ENCODE measurements around the gene POFUT1.
"Not testable (repeated sequence)": the region's sequence is repeated elsewhere in the genome, so short reads cannot be mapped to it uniquely, and the experiment has no call there.

Gene POFUT1

DNA sequence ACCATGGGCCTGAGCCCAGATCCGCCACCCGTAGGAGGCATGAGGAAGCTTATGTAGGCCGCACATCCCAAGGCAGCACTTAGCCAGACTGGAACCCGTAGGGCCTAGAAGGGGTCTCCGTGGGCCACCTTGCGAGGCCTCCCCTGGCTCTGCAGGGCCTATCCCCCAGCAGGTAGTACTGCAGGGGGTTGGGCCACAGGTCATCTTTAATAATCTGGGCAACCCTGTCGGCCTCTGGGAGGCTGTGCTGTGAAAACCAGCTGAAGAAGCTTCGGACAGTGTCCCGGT lies 18.6 kb upstream of the POFUT1 start:
- DNase-seq (ENCODE audit: low read depth), result no peak

DNA sequence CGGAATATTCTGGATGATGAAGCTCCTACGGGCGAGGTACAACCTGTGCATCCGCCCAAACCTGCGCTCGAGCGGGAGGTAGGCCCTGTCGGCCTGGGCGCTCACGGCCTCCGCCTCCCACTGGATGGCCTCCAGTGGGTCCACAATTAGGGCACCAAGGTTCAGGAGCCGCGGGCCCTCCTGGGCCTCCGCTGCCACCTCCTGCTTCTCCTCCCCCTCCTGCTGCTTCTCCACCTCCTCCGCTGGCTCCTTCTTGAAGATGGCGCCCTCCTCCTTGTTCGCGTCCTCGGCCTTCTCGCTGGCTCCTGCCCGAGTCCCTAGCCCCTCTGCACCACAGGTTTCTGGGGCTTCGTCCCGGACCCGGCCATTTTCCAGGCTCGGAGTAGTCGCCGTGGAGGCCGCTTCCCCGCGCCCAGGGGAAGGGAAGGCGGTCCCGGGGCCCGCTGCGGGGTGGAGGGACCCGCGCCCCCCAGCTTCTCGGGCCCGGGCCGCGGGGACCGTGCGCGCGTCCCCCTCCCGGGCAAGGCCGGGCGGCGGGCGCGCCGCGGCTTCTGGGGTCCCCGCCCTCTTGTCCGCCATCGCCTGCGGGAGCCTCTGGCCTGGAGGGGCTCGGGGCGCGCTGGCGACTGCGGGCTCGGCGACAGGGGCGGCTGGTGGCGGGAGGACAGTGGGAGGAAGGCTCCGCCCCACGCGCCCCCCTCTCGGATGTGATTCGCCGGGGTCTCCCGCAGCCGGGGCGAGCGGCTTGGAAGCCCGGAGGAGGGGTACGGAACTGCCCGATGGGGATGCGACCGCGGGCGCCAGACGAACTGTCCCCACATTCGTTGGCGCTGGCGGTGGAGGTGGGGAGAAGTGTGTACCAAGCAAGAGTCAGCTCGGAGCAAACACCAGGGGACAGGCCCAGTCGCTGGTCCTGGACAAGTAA lies 17.7 kb upstream of the POFUT1 start:
- DNase-seq (ENCODE audit: low read depth), result no peak

DNA sequence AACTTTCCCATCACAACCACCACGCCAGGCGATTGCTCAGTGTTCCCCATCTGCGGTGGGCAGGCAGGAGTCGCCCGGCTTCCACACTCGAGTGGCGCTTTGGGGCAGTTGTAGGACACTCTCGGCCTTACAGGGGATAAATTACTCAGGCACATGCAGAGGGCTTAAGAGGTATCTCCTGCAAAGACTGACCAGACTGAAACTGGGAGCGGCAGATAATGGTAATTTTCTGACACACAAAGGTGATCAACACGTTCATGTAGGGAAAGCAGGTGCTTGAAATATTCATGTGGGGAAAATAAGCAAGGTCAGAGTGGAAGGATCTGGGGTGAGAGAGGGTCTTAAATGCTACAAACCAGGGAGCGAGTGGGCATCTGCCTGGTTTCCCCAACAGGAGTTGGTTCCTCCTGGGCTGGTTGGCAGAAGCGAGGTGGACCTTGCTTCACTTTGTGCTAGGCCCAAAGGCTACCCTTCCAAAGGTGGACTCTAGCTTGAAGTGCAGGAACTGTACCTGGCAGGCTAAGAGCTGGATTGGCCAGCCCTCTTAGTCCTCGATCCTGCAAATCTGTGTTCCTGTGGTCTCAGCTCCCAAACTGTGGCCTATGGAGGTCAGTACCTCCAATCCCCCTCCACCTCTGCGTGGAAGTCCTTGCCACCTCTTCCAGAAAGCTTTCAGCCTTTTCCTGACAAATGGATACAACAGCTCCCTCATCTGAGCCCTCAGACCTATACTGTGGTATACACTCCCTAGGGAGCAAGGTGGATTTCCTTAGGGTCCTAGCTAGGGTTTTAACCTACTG lies 16.9 kb upstream of the POFUT1 start:
- DNase-seq (ENCODE audit: low read depth), result no peak

DNA sequence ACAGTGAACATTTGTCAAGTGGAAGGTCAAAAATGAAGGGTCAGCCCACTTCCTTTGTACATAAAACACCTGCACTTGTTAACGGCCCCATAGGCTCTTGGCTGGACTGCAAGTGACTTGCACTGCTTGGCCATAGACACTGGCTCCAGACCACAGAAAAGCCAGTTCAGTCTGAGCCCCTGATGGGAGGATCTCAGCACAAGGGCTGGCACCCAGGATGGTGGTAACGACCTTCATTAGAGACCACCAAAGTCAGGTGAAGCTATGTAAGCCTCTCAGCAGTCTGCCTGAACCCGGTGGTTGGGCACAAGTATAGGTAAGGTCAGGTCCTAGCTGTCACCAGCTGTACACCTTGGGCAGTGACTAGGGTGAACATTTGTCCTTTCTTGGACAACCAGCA lies 16.3 kb upstream of the POFUT1 start:
- DNase-seq (ENCODE audit: low read depth), result no peak

DNA sequence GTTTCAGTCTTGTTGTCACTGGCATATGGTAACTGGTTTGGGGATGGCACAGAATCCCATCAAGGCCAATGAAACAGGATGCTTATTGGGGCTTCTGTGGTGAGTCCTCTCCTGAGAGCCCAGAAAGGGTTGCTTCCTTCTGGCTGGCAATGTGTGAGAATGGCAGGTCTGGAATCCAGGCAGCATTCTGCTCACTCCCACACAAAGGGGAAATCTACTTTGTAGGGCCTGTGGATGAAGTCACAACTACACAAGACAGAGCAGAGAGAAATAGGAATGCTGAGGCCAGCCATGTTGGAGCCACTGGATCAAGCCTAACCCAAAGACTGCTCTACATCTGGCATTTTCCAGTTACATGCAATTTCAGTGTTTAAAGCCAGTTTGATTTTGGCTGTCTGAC lies 15.8 kb upstream of the POFUT1 start:
- DNase-seq (ENCODE audit: low read depth), result no peak

DNA sequence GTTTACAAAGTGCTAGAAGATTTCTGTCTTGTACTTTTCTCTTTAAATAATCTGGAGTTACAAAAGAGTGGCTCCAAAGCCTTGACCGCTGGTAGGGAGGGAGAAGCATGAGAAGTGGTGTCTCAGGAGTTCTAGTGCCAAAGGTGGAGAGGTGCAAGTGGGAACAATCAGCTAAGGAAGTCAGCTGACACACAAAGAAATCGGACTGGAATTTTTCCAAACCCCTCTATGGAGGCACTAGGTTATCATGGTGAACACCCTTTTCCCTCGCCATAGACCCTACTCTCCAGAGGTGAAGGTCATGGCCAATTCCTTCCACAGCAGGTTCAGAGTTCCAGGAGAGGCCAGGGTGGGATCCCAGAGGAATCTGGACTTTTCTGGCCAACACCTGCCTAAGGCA lies 15.0 kb upstream of the POFUT1 start:
- DNase-seq (ENCODE audit: low read depth), result no peak

DNA sequence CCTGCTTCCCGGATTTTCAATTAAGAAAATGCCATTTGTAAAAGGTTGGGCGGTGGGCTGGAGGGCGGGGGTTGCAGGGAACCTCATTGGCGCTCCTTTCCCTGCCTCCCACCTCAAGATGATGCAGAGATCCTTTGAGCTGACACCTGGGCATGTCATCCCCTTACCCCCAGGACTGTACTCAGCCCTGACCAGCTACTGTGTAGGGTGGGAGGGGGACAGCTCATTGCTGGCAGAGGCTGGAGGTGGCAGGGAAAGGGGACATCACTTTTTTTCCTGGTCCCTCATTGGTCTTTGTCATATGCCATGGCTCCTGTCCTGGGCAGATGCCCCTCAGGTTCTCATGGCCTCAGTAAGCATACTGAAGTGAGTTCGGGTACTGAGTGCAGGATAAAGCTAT lies 14.3 kb upstream of the POFUT1 start:
- not testable (repeated sequence) for DNase-seq (ENCODE audit: low read depth)

DNA sequence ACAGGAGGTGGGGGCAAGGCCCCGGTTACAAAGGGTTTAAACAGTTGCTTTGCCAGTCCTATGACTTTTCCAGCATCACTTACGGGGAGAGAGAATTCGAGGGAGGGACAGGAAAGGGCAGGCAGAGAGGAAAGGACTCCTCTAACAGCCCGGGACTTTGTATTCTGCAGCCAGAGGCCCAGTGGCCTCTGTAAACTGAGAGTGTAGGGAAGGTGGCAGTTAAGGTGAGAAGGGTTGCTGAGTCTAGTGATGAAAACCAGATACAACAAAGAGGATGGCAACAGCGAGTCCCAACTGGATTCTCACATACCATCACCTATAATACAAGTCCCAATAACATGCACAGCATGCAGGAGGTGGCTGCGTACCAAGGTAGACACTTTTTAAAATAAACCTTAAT lies 13.7 kb upstream of the POFUT1 start:
- no peak for DNase-seq (ENCODE audit: low read depth)

DNA sequence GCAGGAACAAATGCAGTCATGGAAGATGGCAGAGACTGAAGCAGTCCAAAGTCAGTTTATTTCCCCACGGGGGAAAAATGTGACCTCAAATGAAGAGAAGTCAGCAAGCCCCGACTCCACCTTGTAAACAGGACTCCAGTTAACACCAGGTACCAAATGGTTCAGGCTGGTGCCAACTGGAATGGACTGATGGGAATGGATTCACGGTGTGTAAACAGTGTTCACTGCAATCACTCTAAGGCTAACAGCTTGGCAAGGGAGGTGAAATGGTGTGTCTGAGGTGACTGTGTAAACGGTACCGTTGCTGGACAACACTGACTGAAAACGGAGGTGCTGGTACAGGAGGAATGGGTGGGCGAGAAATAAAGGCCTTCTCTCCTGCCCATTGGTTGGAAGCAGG lies 12.1 kb upstream of the POFUT1 start:
- no peak for DNase-seq (ENCODE audit: low read depth)

DNA sequence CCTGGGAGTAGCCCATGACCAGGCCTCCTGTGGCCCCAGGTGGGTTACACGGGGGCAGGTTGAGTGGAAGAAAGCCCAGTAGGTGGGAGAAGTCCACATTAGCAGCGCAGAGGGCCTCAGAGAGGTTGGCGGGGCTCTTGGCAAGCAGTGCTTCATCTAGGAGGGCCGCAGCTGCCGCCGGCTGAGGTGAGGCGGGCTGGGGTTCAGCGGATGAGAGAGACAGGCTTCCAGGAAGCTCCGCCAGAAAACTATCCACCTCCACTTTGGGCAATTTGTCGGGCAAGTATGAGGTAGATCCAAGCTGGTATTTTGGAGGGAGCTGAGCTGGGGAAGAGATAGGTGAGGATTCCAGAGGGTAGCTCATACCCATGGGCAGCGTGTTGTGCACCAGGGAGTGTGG lies 11.1 kb upstream of the POFUT1 start:
- DNase-seq (ENCODE audit: low read depth), result not testable (repeated sequence)

DNA sequence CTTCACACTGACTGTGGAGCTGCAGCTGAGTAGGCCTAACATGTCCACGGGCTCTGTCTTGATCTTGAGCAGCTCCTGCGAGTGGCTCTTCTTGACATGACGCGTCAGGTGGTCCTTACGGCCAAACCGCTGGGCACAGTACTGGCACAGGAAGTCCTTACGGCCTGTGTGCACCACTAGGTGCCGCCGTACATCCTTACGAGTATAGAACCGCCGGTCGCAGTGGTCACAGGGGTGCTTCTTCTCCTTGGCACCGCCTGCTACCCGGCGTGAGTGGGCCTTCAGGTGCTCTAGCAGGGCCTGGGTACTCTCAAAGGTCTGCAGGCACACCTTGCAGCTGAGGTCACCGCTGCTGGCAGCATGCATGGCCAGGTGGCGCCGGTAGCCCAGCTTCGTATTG lies 10.5 kb upstream of the POFUT1 start:
- DNase-seq (ENCODE audit: low read depth), result not testable (repeated sequence)

DNA sequence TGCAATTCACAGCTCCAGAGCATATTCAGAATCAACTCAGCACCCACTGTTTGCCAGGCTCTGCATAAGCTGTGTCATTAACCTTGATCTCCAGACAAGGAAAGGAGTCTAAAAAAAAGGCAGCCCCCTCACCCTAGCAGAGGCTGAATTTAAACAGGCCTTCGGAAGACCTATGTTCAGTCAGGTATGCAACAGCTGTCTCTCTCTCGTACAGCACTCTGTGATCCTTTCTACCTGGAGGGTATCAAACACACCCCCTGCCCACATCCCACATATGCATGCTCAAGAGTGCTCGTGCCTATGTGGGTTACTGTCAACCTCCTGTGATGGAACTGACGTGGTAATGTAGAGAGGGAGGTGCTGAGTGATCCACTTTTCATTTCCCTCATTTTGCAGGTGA lies 8.7 kb upstream of the POFUT1 start:
- DNase-seq (ENCODE audit: low read depth), result no peak

DNA sequence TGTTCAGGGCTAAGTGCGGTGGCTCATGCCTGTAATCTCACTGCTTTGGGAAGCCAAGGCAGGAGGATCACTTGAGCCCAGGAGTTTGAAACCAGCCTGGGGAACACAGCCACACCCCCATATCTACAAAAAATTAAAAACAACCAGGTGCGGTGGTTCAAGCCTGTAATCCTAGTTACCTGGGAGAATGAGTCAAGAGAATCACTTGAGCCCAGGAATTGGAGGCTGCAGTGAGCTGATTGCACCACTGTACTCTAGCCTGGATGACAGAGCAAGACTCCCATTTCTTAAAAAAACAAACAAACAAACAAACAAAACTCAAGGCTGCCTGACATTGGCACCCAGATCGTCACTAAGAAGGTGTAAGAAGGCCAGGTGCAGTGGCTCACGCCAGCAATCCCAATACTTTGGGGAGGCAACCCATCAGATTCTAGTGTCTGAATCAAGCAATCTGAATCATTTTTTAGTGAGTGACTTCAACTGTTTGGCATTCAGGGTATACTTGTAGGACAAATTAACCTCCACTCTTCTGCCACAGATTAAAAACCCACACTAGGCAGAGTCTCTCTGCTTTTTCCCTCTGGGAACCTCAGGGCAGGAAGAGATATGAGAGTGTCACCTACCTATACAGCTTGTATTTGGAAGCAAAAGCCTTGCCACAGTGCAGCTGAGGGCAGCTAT lies 6.2 kb upstream of the POFUT1 start:
- no peak for DNase-seq (ENCODE audit: low read depth)

DNA sequence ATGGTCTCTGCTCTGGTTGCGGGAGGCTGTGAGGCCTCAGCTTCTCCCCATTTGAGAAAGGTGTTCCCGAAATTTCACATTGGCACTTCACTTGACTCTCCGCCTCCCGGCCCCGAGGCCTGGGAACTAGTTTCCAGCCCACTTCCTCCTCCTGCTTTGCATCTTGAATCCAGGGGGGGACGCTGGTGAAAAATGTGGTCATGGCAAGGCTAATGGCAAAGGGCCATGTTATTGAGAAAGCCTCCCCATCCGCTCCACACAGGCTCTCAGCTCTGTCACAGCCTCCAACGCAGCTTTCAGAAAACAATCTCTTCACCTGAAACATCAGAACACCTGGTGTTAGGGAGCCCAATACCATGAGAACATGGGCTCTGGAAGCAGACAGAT lies 5.7 kb upstream of the POFUT1 start:
- DNase-seq (ENCODE audit: low read depth), result no peak

DNA sequence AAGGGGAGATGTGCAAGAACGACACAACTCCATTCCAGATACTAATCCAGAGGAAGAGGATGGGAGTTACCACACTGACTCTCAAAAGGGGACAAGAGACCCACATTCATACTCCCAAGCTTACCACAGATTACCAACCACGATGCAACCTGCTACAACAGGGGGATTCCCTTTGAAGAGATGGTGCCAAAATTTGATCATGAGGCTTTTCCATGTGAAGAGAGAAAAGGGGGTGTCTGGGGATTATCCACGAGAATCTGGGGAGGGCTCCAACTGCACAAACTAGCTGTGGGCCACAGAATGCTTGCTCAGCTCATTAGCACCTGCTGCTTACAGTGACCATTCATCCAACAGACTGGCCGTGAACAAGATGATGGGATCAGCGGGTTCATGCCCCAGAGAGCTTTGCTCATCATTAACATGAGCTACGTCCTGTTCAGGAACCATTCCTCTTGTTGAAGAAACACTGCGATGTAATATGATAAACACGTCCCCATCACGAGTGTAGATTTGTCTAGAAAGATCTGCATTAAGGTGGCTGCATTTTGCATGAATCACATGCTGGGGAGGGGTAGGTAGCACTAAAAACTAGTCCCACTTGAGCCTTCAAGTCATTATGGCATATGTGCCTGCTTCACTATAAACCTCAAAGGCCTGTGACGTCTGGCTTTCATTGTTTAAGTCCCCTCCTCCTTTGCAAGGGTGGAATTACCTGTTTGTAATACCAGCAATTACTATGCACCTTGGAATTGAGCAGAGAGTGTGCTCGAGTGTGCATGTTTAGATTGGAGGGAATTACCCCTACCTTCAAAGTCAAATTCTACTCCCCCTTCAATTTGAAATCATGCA lies 4.1 kb upstream of the POFUT1 start:
- no peak for DNase-seq (ENCODE audit: low read depth)

DNA sequence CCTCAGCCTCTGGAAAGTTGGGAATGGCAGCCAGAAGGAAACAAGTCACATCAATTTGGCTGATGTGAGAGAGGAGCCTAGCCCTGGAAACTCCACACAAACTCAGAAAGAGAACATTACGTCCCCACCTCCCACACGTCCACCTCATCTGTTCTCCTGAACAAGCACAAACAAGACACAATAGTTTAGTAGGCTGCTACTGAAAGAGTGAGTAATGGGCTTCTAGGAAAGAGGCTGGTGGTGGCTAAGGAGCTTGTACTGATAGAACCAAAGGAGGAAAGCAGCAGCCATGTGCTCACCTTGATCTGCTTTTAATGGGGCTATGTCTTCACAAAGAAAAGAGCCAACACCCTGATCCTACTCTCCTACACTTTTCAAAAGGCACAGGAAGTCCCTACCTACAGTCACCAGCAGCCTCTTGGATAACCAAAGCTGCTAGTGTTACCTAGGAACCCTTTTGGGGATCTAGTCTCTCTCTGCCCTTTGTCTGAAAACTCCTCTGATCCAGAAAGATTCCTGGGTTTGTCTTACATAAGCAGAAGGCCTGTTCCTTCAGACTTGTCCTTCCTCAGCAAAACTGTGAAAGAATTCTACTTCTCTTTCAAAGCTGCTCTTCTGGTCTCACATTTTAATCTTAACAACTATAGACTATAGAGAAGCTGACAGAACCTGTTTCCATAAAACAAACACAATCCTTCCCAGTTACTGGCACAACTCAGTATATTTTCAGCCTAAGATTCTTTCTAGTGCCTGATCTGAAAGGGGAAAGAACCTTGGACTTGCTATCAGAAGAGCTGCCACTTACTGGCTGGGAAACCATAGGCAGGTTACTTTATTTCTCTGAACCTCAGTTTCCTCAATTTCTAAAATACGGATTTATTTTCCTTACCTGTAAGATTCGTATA lies 3.2 kb upstream of the POFUT1 start:
- no peak for DNase-seq (ENCODE audit: low read depth)

DNA sequence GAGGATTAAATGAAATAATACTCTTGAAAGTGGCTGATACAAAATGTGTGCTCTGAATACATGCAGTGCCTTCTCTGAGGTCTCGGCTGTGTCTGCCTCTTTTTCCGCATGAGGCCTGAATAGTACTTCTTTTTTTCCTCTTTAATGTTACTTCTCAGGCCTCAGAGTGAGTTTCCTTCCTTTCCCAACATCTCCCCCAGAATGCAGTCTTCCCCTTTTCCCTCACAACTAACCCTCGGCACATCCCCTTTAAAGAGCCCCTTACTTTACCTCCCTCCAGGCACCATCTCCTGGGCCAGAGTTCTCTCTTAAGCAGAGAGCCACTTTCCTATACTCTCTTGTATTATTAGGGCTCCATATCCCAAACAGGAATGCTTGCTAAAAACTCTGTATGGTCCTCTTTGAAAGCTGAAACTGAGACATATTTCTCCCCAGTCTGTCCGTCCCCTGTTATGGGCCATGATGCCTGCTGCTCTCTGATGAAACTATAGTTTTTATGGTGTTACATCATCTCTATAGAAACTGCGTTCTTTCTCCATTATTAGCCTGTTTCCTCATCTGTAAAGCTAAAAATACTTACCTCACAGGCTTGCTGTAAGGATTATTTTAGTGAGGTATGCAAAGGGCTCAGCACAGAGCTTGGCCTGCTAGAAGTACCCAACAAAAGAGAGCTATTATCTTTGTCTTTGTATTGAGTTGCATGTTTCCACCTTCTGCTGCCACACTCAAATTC lies 2.4 kb upstream of the POFUT1 start:
- no peak for DNase-seq (ENCODE audit: low read depth)

DNA sequence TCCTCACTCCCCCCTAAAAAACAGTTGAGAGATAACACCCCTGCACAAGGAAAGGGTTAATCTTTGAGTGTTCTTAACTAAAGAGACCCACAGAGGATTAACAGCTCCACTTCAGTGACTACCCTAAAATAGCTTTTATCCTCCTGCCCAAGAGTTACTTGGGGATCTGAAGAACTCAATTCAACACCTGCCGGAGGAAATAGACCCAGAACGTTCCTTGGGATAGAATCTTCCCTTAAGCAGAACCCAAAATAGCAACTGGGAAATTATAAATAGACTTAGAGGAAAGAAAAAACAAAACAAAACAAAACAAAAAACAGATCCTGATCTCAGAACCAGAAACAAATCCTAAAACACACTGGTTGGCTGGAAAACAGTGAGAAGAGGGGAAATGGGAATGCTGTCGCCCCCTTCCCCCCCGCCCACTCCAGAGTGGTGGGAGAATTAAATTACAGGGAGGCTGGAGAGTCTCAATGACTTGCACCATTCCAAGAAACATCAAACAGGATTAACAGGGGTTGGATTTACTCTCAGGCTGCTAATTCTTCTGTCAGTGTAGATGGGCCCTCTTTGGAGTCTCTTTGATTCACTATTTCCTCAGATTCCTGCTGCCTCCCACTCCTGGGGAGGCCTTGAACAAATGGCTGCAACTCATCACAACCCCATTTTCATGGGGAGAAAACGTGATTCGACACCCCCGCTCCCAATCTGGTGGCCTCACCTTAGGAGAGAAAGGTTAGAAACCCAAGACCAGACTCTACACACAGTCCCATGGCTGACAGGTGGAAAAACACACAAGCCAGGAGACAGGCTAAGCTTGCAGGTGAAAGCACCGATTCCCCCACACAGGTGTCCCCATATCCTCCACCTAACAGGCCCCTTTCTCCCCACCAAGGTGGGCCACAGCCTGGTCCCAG lies 1.6 kb upstream of the POFUT1 start:
- DNase-seq (ENCODE audit: low read depth), result no peak
